Transverse colon (tissue), 4 donors: Measurements from ENCODE around the gene JUN.

Source experiments
- CTCF ChIP-seq, 5 experiments: fragments of 200-600 bp in 3 of 5; fragments of 450-650 bp in 2 of 5; sonication (generic) in 3 of 5; IDR thresholded peaks; 1 replicate in 2 of 5; 2 replicates in 3 of 5; pipeline ENCODE4 v1.5.1; 2016 to 2017; ENCODE audit warnings: antibody characterized with exemption in 5 of 5, inconsistent platforms in 3 of 5, mild to moderate bottlenecking in 2 of 5, moderate library complexity in 1 of 5
- EP300 ChIP-seq: sonication (generic); formaldehyde crosslinking; IDR thresholded peaks from one replicate; pipeline ENCODE4 v1.6.1; 2017; ENCODE audit warnings: antibody characterized with exemption, low read depth
- POLR2A ChIP-seq: fragments of 450-650 bp; IDR thresholded peaks from one replicate; pipeline ENCODE4 v1.6.1; 2016; ENCODE audit warnings: antibody characterized with exemption, mild to moderate bottlenecking, moderate library complexity
- POLR2AphosphoS5 ChIP-seq, 3 donors: sonication (generic); formaldehyde crosslinking; IDR thresholded peaks; one replicate each; pipeline ENCODE4 v1.6.1; 2016; ENCODE audit warnings: antibody characterized with exemption in 3 of 3

DNA sequence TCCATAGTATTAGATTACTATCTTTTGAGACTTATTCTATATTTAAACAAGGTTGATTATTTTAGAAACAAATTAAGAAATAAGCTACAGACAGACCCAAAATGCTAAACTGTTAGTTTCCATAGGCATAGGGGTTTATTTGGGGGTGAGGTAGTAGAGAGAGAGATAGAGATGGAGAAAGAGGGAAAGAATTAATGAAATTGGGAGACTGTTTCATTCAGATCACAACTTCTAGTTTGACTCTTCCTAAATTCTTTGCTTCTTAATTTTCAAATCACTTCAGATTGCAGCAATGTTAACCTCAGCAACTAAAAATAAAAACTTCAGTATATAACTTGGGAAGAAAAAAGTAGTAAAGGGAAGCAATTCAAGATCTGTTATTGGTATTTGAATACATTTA lies 3.4 kb downstream of the JUN start:
- TF ChIP-seq POLR2A (no peak), CTCF (IDR thresholded peaks at IDR 0.05) (no peak), POLR2AphosphoS5 (IDR thresholded peaks at IDR 0.05) (no peak), EP300 (no peak)
